ENCODE measurements around the gene TRPM4. TPM values are rescaled to one million over a fixed set of nuclear protein-coding genes. Genes with fewer than 3 reads are reported as not detected.

TRPM4 gene
- total RNA-seq, 1 experiment from 2014 or later: 30.0 TPM

GRCh38 chr19:49109569-49110233 lies 47.9 kb upstream of the TRPM4 start:
- 0 out of 2 replicates have a peak, but pooled peaks cover 4% of the 10 kb centered on the region for H3K4me1 ChIP-seq (ENCODE audit: insufficient read depth, low read length)
- no TSS peak for BruUV-seq (replicated peaks)
- no peak overlapping the region for H3K27ac ChIP-seq (ENCODE audit: low read length)
- H3K4me2 ChIP-seq (ENCODE audit: low read length): no peak overlapping the region
- no peaks in the 10 kb centered on the region for H4K20me1 ChIP-seq (ENCODE audit: low read length)
- intact Hi-C loops (cut with micrococcal nuclease): no loop called here
- H3K9me3 ChIP-seq (ENCODE audit: low read length): no peaks in the 10 kb centered on the region
- no peak overlapping the region for H3K4me3 ChIP-seq (ENCODE audit: low read length)
- POLR2A ChIA-PET (ENCODE audit: unreplicated experiment): no interaction called here
- H2AFZ ChIP-seq (ENCODE audit: low read length): no peak overlapping the region
- no peaks in the 10 kb centered on the region for H3F3A ChIP-seq (ENCODE audit: low read length, unreplicated experiment)
- ATAC-seq (no peak), DNase-seq (no peak)
- H3K27me3 ChIP-seq (ENCODE audit: low read length): no peaks in the 10 kb centered on the region
- no peaks in the 10 kb centered on the region for H3K9me2 ChIP-seq (replicated peaks; ENCODE audit: low read length)
- TF ChIP-seq CTCF (conservative IDR thresholded peaks at IDR 0.05; ENCODE audit: low read depth, low read length): no peak
- no peak for TF ChIP-seq EZH2 (IDR thresholded peaks at IDR 0.05; ENCODE audit: low read length, unreplicated experiment)
- TF ChIP-seq EZH2phosphoT487 (IDR thresholded peaks at IDR 0.05; ENCODE audit: borderline replicate concordance, low read length): no peak
- peaks cover 19% of the 10 kb centered on the region for H3K36me3 ChIP-seq (ENCODE audit: low read depth, low read length)
- CTCF ChIA-PET: no interaction called here
- H3K79me2 ChIP-seq (ENCODE audit: low read length): no peaks in the 10 kb centered on the region
- H3K9ac ChIP-seq (ENCODE audit: low read length): no peak overlapping the region

GRCh38 chr19:49110567-49110966 lies 47.0 kb upstream of the TRPM4 start:
- Histone ChIP-seq H3K4me3 (ENCODE audit: low read length) (no peak overlapping the region), H3K9me2 (replicated peaks; ENCODE audit: low read length) (no peaks in the 10 kb centered on the region), H3K27me3 (ENCODE audit: low read length) (no peaks in the 10 kb centered on the region), H3K79me2 (ENCODE audit: low read length) (no peaks in the 10 kb centered on the region), H2AFZ (ENCODE audit: low read length) (no peak overlapping the region), H3F3A (ENCODE audit: low read length, unreplicated experiment) (no peaks in the 10 kb centered on the region), H3K36me3 (ENCODE audit: low read depth, low read length) (peaks cover 15% of the 10 kb centered on the region), H3K4me2 (ENCODE audit: low read length) (no peak overlapping the region), H3K27ac (ENCODE audit: low read length) (no peak overlapping the region), H3K9me3 (ENCODE audit: low read length) (no peaks in the 10 kb centered on the region), H3K4me1 (ENCODE audit: insufficient read depth, low read length) (0 out of 2 replicates have a peak, but pooled peaks cover 4% of the 10 kb centered on the region), H3K9ac (ENCODE audit: low read length) (no peak overlapping the region), H4K20me1 (ENCODE audit: low read length) (no peaks in the 10 kb centered on the region)
- TF ChIP-seq EZH2 (IDR thresholded peaks at IDR 0.05; ENCODE audit: low read length, unreplicated experiment): no peak
- TF ChIP-seq CTCF (conservative IDR thresholded peaks at IDR 0.05; ENCODE audit: low read depth, low read length): no peak
- no peak for TF ChIP-seq EZH2phosphoT487 (IDR thresholded peaks at IDR 0.05; ENCODE audit: borderline replicate concordance, low read length)
- ChIA-PET CTCF (no interaction called here), POLR2A (ENCODE audit: unreplicated experiment) (no interaction called here)
- DNase-seq (no peak), ATAC-seq (no peak)
- BruUV-seq (replicated peaks): no TSS peak
- intact Hi-C loops (cut with micrococcal nuclease): no loop called here

- POLR2A ChIA-PET (ENCODE audit: unreplicated experiment): no interaction called here
- intact Hi-C loops (cut with micrococcal nuclease): no loop called here
These were observed 46.2 kb upstream of the TRPM4 start for GRCh38 chr19:49111218-49111998.

More at GRCh38 chr19:49111218-49111998, 46.2 kb upstream of the TRPM4 start:
- ATAC-seq (no peak), DNase-seq (no peak)
- H3K36me3 ChIP-seq (ENCODE audit: low read depth, low read length): peaks cover 15% of the 10 kb centered on the region
- no peak overlapping the region for H3K4me2 ChIP-seq (ENCODE audit: low read length)
- no peak overlapping the region for H2AFZ ChIP-seq (ENCODE audit: low read length)
- no peaks in the 10 kb centered on the region for H3K27me3 ChIP-seq (ENCODE audit: low read length)
- H3K9ac ChIP-seq (ENCODE audit: low read length): no peak overlapping the region
- no TSS peak for BruUV-seq (replicated peaks)
- H3K9me3 ChIP-seq (ENCODE audit: low read length): no peaks in the 10 kb centered on the region
- no peak overlapping the region for H3K4me3 ChIP-seq (ENCODE audit: low read length)
- H4K20me1 ChIP-seq (ENCODE audit: low read length): no peaks in the 10 kb centered on the region
- TF ChIP-seq EZH2 (IDR thresholded peaks at IDR 0.05; ENCODE audit: low read length, unreplicated experiment) (no peak), CTCF (conservative IDR thresholded peaks at IDR 0.05; ENCODE audit: low read depth, low read length) (no peak), EZH2phosphoT487 (IDR thresholded peaks at IDR 0.05; ENCODE audit: borderline replicate concordance, low read length) (no peak)
- H3F3A ChIP-seq (ENCODE audit: low read length, unreplicated experiment): no peaks in the 10 kb centered on the region
- no peak overlapping the region for H3K27ac ChIP-seq (ENCODE audit: low read length)
- no peaks in the 10 kb centered on the region for H3K9me2 ChIP-seq (replicated peaks; ENCODE audit: low read length)
- CTCF ChIA-PET: no interaction called here
- H3K4me1 ChIP-seq (ENCODE audit: insufficient read depth, low read length): 0 out of 2 replicates have a peak, but pooled peaks cover 4% of the 10 kb centered on the region
- H3K79me2 ChIP-seq (ENCODE audit: low read length): no peaks in the 10 kb centered on the region

All from PC-3 (cell line).